Right lobe of liver (tissue), 6 donors: ENCODE data around the gene HTR3B. TPM values are rescaled to one million over a fixed set of nuclear protein-coding genes. Genes with fewer than 3 reads are reported as not detected.

ENCODE experiments used
- ATAC-seq, 4 donors: fragments of 200-7000 bp; cut with Tn5 transposase; one replicate each; pipeline ENCODE4 v1.9.1; 2020; ENCODE audit warnings: mild to moderate bottlenecking in 4 of 4, moderate library complexity in 4 of 4
- DNase-seq, 3 donors: peaks; one replicate each; pipeline ENCODE4 v3.0.0-alpha.2; 2020
- H3K27ac ChIP-seq, 3 donors: fragments of 200-600 bp; one replicate each; pipeline ENCODE4 v1.8.0; 2022
- H3K27me3 ChIP-seq, 2 donors: fragments of 200-600 bp; one replicate each; pipeline ENCODE4 v1.8.0; 2022
- H3K36me3 ChIP-seq, 4 donors: fragments of 200-600 bp; sonication (generic) in 1 of 4; one replicate each; pipeline versions ENCODE4 v1.5.1 to v1.8.0; 2017 to 2022; ENCODE audit warnings: control low read depth in 1 of 4
- H3K4me1 ChIP-seq, 4 donors: fragments of 200-600 bp; sonication (generic) in 1 of 4; one replicate each; pipeline versions ENCODE4 v1.5.1 to v1.8.0; 2017 to 2022; ENCODE audit warnings: control low read depth in 1 of 4
- H3K4me3 ChIP-seq, 3 donors: fragments of 200-600 bp; one replicate each; pipeline ENCODE4 v1.8.0; 2022
- H3K9me3 ChIP-seq, 4 donors: fragments of 200-600 bp; sonication (generic) in 1 of 4; one replicate each; pipeline versions ENCODE4 v1.5.1 to v1.8.0; 2017 to 2022; ENCODE audit warnings: control low read depth in 1 of 4
- CTCF ChIP-seq, 4 donors: fragments of 200-600 bp in 3 of 4; fragments of 450-650 bp in 1 of 4; IDR thresholded peaks; one replicate each; pipeline versions ENCODE4 v1.5.1 to v1.8.0; 2016 to 2022; ENCODE audit warnings: antibody characterized with exemption in 4 of 4, mild to moderate bottlenecking in 2 of 4
- POLR2A ChIP-seq: fragments of 450-650 bp; IDR thresholded peaks from one replicate; pipeline ENCODE4 v1.6.1; 2017; ENCODE audit warnings: antibody characterized with exemption, mild to moderate bottlenecking
- WGBS: methylation state at CpG from one replicate; pipeline ENCODE4 v1.1.6; 2018; ENCODE audit warnings: low coverage, low lambda C conversion rate; ENCODE audit not compliant: insufficient coverage; ENCODE audit errors: missing lambda C conversion rate; 5-methylcytosine and 5-hydroxymethylcytosine counted together
- intact Hi-C, 2 donors: fragments of 100-400 bp; cut with DNase I; formaldehyde crosslinking; loops; one replicate each; pipeline versions ENCODE4 v1.11.2 to v1.14.1; 2022
- total RNA-seq, 6 experiments: library from RNA; depleted of rRNA in 2 of 6; stranded (reverse); fragments of >200 nt in 2 of 6; fragmentation: NEBNext Ultra II Directional in 3 of 6; extraction: Animal tissue kit (Norgen Biotek cat#: 25700) in 3 of 6; gene quantifications; one replicate each; pipeline versions ENCODE4 v1.1.0 to v1.2.4, GENCODE V29; 2016 to 2023
- donor health status: DM: no; HTN: yes; CAD: no.
- donor health status: DM: no; HTN: no; CAD: no.
- donor health status: DM: no; HTN: no; CAD: no.
- donor health status: DM: no; HTN: yes; CAD: no.
- donor health status: DM: no; HTN: yes; CAD: no.

Gene HTR3B
- total RNA-seq, 6 experiments from 2014 or later: not detected

DNA sequence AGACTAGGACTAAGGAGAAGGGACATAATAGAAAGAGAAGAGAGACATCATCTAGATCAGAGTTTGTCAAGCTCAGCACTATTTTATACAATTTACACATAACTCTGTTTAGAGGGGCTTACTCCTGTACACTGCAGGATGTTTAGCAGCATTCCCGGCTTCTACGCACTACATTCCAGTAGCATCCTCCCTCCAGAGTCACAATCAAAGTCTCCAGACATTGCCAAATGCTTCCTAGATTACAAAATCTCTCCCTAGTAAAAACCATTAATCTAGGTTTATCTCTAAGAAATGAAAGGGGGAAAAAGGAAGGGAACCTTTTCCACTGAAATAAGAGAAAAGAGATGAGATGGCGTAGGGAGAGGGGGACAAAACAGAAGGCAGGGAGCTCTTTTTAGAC, 33.3 kb upstream of the HTR3B start:
- 63% methylated on average over 3 of the region's 3 CpGs for WGBS
- no peaks in the 10 kb centered on the region for H3K9me3 ChIP-seq
- H3K4me3 ChIP-seq: no peak overlapping the region
- H3K36me3 ChIP-seq: no peaks in the 10 kb centered on the region
- no peak for ATAC-seq
- H3K27ac ChIP-seq: no peak overlapping the region
- H3K27me3 ChIP-seq: no peaks in the 10 kb centered on the region
- intact Hi-C loops: no loop called here
- peaks cover 0 to 12% (median 6%) of the 10 kb centered on the region in 4 donors for H3K4me1 ChIP-seq
- TF ChIP-seq CTCF (IDR thresholded peaks at IDR 0.05) (no peak), POLR2A (no peak)
- DNase-seq: no peak

- Histone ChIP-seq H3K27ac (no peak overlapping the region), H3K27me3 (no peaks in the 10 kb centered on the region), H3K4me1 (peaks cover 0 to 8% (median 2%) of the 10 kb centered on the region in 4 donors), H3K36me3 (no peaks in the 10 kb centered on the region), H3K4me3 (no peak overlapping the region), H3K9me3 (no peaks in the 10 kb centered on the region)
- TF ChIP-seq POLR2A (no peak), CTCF (IDR thresholded peaks at IDR 0.05) (no peak)
- 76% methylated on average over 5 of the region's 5 CpGs for WGBS
- intact Hi-C loops: no loop called here
- DNase-seq: no peak
- no peak for ATAC-seq
Observed at GRCh38 chr11:113873236-113873626, 31.4 kb upstream of the HTR3B start.

- ATAC-seq: no peak
Observed at GRCh38 chr11:113874096-113874495, 30.5 kb upstream of the HTR3B start.

DNA sequence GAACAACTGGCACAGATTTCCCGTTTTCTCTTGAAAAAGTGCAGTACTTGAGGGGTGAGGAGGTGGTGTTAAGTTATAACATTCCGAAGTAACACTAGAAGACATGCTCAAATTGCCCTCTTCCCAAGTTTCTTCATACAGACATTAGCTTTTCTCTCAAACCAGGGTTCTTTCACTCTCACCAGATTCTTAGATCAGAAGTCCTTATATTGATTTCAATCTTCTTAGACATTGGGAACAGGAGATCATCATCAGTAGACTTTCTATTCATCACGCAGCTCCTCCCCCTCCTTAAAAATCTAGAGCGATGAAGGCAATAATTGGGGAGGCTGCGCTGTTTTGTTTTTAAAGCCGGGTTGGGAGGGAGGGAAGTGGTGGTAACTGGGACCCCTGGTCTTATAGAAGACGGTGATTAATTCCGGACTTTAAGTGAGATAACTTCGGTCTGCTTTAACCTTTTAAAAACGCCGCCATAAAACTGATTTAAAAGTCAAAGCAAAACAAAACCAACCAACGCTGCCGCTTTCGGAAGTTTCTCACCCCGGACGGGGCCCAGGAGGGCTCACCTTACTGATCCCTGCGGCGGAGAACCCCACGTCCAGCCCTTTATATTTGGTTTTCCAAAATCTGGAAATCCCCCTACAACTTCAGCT, 29.9 kb upstream of the HTR3B start:
- H3K27me3 ChIP-seq: no peaks in the 10 kb centered on the region
- peak; percentile 15 to 23 (median 16) for ATAC-seq
- peaks cover 0 to 8% (median 2%) of the 10 kb centered on the region in 4 donors for H3K4me1 ChIP-seq
- no peaks in the 10 kb centered on the region for H3K9me3 ChIP-seq
- TF ChIP-seq CTCF (IDR thresholded peaks at IDR 0.05) (no peak), POLR2A (no peak)
- intact Hi-C loops: no loop called here
- no peaks in the 10 kb centered on the region for H3K36me3 ChIP-seq
- peak overlapping the region; percentile 57 to 85 (median 70) for H3K27ac ChIP-seq
- DNase-seq: no peak
- H3K4me3 ChIP-seq: peak overlapping the region; percentile 61 to 84 (median 69)
- WGBS: 2% methylated on average over 17 of the region's 19 CpGs

More at GRCh38 chr11:113874096-113874495, 30.5 kb upstream of the HTR3B start:
- H3K27ac ChIP-seq: no peak overlapping the region
- H3K27me3 ChIP-seq: no peaks in the 10 kb centered on the region
- peaks cover 0 to 8% (median 2%) of the 10 kb centered on the region in 4 donors for H3K4me1 ChIP-seq
- intact Hi-C loops: no loop called here
- no peaks in the 10 kb centered on the region for H3K36me3 ChIP-seq
- peak overlapping the region in 2 of 3 donors; percentile 61 to 69 for H3K4me3 ChIP-seq
- WGBS: 90% methylated on average over 10 of the region's 19 CpGs
- no peaks in the 10 kb centered on the region for H3K9me3 ChIP-seq
- TF ChIP-seq CTCF (IDR thresholded peaks at IDR 0.05) (no peak), POLR2A (no peak)
- DNase-seq: no peak
